GM23338 (cell line): Measurements from ENCODE around the gene LMAN1L. TPM values are rescaled to one million over a fixed set of nuclear protein-coding genes. Genes with fewer than 3 reads are reported as not detected.

Experiments
- ATAC-seq: fragments of 200-7000 bp; cut with Tn5 transposase; 3 replicates; pipeline ENCODE4 v1.9.1; 2020
- DNase-seq: peaks from one replicate; pipeline ENCODE4 v3.0.0-alpha.2; 2015; ENCODE audit warnings: low spot score
- H2AFZ ChIP-seq: fragments of 200-600 bp; sonication (generic); 2 replicates; pipeline ENCODE4 v1.8.0; 2016; ENCODE audit warnings: antibody characterized with exemption, mild to moderate bottlenecking, moderate library complexity
- H3F3A ChIP-seq: fragments of 200-600 bp; sonication (generic); replicated peaks from 2 replicates; pipeline ENCODE4 v1.8.0; 2017; ENCODE audit warnings: antibody characterized with exemption, mixed run types, low read depth
- H3K27ac ChIP-seq: fragments of 200-600 bp; sonication (generic); 2 replicates; pipeline ENCODE4 v1.6.1; 2016; ENCODE audit warnings: low read depth
- H3K27me3 ChIP-seq: fragments of 200-600 bp; sonication (generic); 2 replicates; pipeline ENCODE4 v1.8.0; 2016; ENCODE audit warnings: mild to moderate bottlenecking, mixed run types, moderate library complexity; ENCODE audit not compliant: insufficient read depth
- H3K36me3 ChIP-seq: fragments of 200-600 bp; sonication (generic); 2 replicates; pipeline ENCODE4 v1.8.0; 2016; ENCODE audit warnings: mild to moderate bottlenecking; ENCODE audit not compliant: insufficient read depth
- H3K4me1 ChIP-seq: fragments of 200-600 bp; sonication (generic); 2 replicates; pipeline ENCODE4 v1.8.0; 2016; ENCODE audit warnings: mild to moderate bottlenecking, moderate library complexity; ENCODE audit not compliant: insufficient read depth
- H3K4me2 ChIP-seq: fragments of 200-600 bp; sonication (generic); 2 replicates; pipeline ENCODE4 v1.7.1; 2017; ENCODE audit warnings: mixed run types
- H3K4me3 ChIP-seq: fragments of 200-600 bp; sonication (generic); 2 replicates; pipeline ENCODE4 v1.6.1; 2016; ENCODE audit warnings: mixed run types
- H3K79me2 ChIP-seq: fragments of 200-600 bp; sonication (generic); replicated peaks from 2 replicates; pipeline ENCODE4 v1.8.0; 2017; ENCODE audit warnings: mild to moderate bottlenecking; ENCODE audit not compliant: insufficient read depth
- H3K9me2 ChIP-seq: fragments of 200-600 bp; sonication (generic); 2 replicates; pipeline ENCODE4 v1.8.0; 2017; ENCODE audit not compliant: insufficient read depth
- H4K20me1 ChIP-seq: fragments of 200-600 bp; sonication (generic); replicated peaks from 2 replicates; pipeline ENCODE4 v1.8.0; 2017; ENCODE audit warnings: mild to moderate bottlenecking; ENCODE audit not compliant: insufficient read depth
- H3K27ac Mint-ChIP-seq: 2 replicates; pipeline ENCODE4 v1.8.0; 2020; ENCODE audit warnings: inconsistent platforms, mild to moderate bottlenecking, moderate library complexity, mixed read lengths
- H3K27me3 Mint-ChIP-seq: 3 replicates; pipeline ENCODE4 v1.8.0; 2022; ENCODE audit warnings: low read depth, mild to moderate bottlenecking, moderate library complexity, mixed read lengths, inconsistent platforms; ENCODE audit not compliant: insufficient read depth, poor library complexity
- H3K36me3 Mint-ChIP-seq: 3 replicates; pipeline ENCODE4 v1.8.0; 2021; ENCODE audit warnings: low read depth, mild to moderate bottlenecking, inconsistent platforms, moderate library complexity, mixed read lengths
- H3K4me1 Mint-ChIP-seq: 3 replicates; pipeline ENCODE4 v1.8.0; 2020; ENCODE audit warnings: mild to moderate bottlenecking, inconsistent platforms, mixed read lengths
- H3K4me3 Mint-ChIP-seq: 3 replicates; pipeline ENCODE4 v1.8.0; 2021; ENCODE audit warnings: moderate library complexity, mild to moderate bottlenecking, inconsistent platforms, mixed read lengths
- H3K9me3 Mint-ChIP-seq: 3 replicates; pipeline ENCODE4 v1.8.0; 2020; ENCODE audit warnings: moderate library complexity, mild to moderate bottlenecking, inconsistent platforms, mixed read lengths
- ETS1 ChIP-seq: IDR thresholded peaks from 2 replicates; pipeline ENCODE4 v1.6.1; 2016; ENCODE audit warnings: antibody characterized with exemption
- EZH2phosphoT487 ChIP-seq: fragments of 200-600 bp; sonication (generic); IDR thresholded peaks from one replicate; pipeline ENCODE4 v1.8.1; 2018; ENCODE audit warnings: antibody characterized with exemption; ENCODE audit not compliant: unreplicated experiment
- JUNB ChIP-seq: IDR thresholded peaks from one replicate; pipeline ENCODE4 v1.6.1; 2016; ENCODE audit warnings: antibody characterized with exemption; ENCODE audit not compliant: unreplicated experiment
- NANOG ChIP-seq: IDR thresholded peaks from 2 replicates; pipeline ENCODE4 v1.6.1; 2016; ENCODE audit warnings: antibody characterized with exemption, borderline replicate concordance
- REST ChIP-seq: IDR thresholded peaks from one replicate; pipeline ENCODE4 v1.6.1; 2018; ENCODE audit warnings: antibody characterized with exemption; ENCODE audit not compliant: unreplicated experiment
- STAT1 ChIP-seq: IDR thresholded peaks from one replicate; pipeline ENCODE4 v1.6.1; 2016; ENCODE audit warnings: antibody characterized with exemption; ENCODE audit not compliant: unreplicated experiment
- ZNF331 ChIP-seq: fragments of 250-450 bp; sonication (Bioruptor Pico); IDR thresholded peaks from 2 replicates; pipeline ENCODE4 v1.5.0; 2020; ENCODE audit warnings: low read depth, mild to moderate bottlenecking, moderate library complexity
- ZNF462 ChIP-seq: fragments of 250-450 bp; sonication (Bioruptor Pico); IDR thresholded peaks from 2 replicates; pipeline ENCODE4 v1.5.0; 2020; ENCODE audit warnings: mild to moderate bottlenecking, moderate library complexity
- polyA plus RNA-seq: library from polyadenylated mRNA; unstranded; fragments of >200 nt; fragmentation: Nextera tagmentation; extraction: Ambion mirVana; gene quantifications from 2 replicates; pipeline ENCODE4 v1.2.1, GENCODE V29; 2016
- total RNA-seq: library from RNA; depleted of rRNA; stranded (reverse); fragments of >200 nt; shearing (Covaris generic); gene quantifications from 2 replicates; pipeline ENCODE4 v1.2.3, GENCODE V29; 2014

Gene LMAN1L
- total and polyA plus RNA-seq, 2 experiments from 2014 or later = not detected

GRCh38 chr15:74867466-74868038 lies 54.9 kb downstream of the LMAN1L start (continued):
- no peak for TF ChIP-seq ZNF462
- no peak for TF ChIP-seq JUNB

- no peaks in the 10 kb centered on the region for H3K9me3 Mint-ChIP-seq
- peaks cover 23% of the 10 kb centered on the region for H3K4me1 Mint-ChIP-seq
- Histone ChIP-seq H3K4me2 (no peak overlapping the region), H4K20me1 (peaks cover 38% of the 10 kb centered on the region), H3K4me3 (no peak overlapping the region), H2AFZ (no peak overlapping the region), H3F3A (no peaks in the 10 kb centered on the region), H3K9me2 (no peaks in the 10 kb centered on the region), H3K79me2 (peaks cover 58% of the 10 kb centered on the region), H3K4me1 (no peaks in the 10 kb centered on the region), H3K27me3 (no peaks in the 10 kb centered on the region), H3K36me3 (no peaks in the 10 kb centered on the region), H3K27ac (no peak overlapping the region)
- H3K4me3 Mint-ChIP-seq = no peak overlapping the region
- peaks cover 19% of the 10 kb centered on the region; the same call in 2 of the 3 replicates for H3K36me3 Mint-ChIP-seq
- peaks cover 14% of the 10 kb centered on the region for H3K27me3 Mint-ChIP-seq
- DNase-seq (no peak), ATAC-seq (no peak)
- H3K27ac Mint-ChIP-seq = no peak overlapping the region; the same call in 1 of the 2 replicates
- TF ChIP-seq ETS1 (no peak), STAT1 (no peak), JUNB (no peak), EZH2phosphoT487 (no peak), NANOG (no peak), ZNF331 (no peak), REST (no peak)
These were observed 55.4 kb downstream of the LMAN1L start for GRCh38 chr15:74868059-74868458.
